ENCODE measurements around the gene HTD2. TPM values are rescaled to one million over a fixed set of nuclear protein-coding genes. Genes with fewer than 3 reads are reported as not detected.

Gene HTD2
- 13.5 TPM for total RNA-seq (2021; ENCODE audit: unreplicated experiment)
- polyA plus RNA-seq (2012) = 4.9 and 6.0 TPM in 2 replicates
- Bru-seq, nascent RNA = percentile 86 among the genes with signal in this experiment
- BruChase-seq, experiment 1, labeled RNA remaining after a 6-hour chase = percentile 67 among the genes with signal in this experiment
- percentile 65 among the genes with signal in this experiment for BruChase-seq, experiment 2, labeled RNA remaining after a 2-hour chase
- long read RNA-seq, transcript HTD2-206 (5 exons, 1,378 nt) = major isoform, 7 of 13 reads
- long read RNA-seq, transcript HTD2-201 (5 exons, 1,508 nt) = minor isoform, 6 of 13 reads
- long read RNA-seq, partial matches to known transcripts = 0 of 13 reads
- long read RNA-seq, other reads (novel, unspliced or antisense) = 0 of 13 reads

DNA sequence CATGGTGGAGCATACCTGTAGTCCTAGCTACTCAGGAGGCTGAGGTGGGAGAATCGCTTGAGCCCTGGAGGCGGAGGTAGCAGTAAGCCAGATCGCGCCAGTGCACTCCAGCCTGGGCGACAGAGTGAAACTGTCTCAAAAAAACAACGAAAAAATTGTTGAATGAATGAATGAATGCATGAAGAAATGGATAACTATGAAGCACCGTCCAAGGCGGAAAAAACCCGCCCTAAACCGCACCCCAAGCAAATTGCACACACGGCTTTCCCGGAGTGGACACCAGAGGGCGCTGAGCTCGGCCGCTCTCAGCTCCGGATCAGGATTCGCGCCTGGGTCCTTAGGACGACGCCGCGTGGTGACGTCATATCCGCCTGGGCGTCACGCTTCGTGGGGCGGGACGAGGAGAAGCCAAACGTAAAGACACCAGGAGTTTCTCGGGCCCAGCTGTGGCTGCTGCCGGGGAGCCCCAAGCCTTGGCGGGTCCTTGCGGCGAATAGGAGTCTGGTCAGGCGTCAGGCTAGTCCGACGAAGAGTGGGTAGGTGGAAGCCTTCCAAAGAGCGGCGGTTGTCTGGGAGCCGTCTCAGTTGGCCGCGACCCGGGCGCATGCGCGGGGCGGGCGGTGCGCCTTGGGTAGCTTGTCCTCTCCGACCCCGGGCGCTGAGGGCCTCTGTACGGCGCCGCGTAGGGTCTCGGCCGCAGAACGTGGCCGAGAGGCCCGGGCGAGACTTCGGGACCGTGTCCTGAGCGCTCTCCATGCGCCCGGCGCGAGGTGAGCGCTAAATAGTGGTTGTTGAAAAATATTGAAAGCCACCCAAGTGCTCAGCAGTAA is at the start of gene HTD2, which contains the start of gene RPP14:
Gene HTD2, plus strand, starts transcription at position 639 of the 830 bp plus-strand sequence. CDS start 11,094 bp downstream, outside the sequence.
Gene RPP14, plus strand, starts transcription at position 364 of the 830 bp plus-strand sequence. CDS start 4,085 bp downstream, outside the sequence.
- Histone ChIP-seq H3K27me3 (ENCODE audit: insufficient read depth, low read length) (no peaks in the 10 kb centered on the region), H4K20me1 (ENCODE audit: insufficient read depth) (peaks cover 10% of the 10 kb centered on the region; the same call in 1 of the 2 replicates), H3K36me3 (ENCODE audit: control insufficient read depth in 1 of 2, insufficient read depth in 2 of 2, low read length in 2 of 2) (peaks cover 3 to 7% of the 10 kb centered on the region in 2 experiments; a peak in 3 of 4 replicates), H3K9ac (ENCODE audit: low read length) (peak within 1 kb of the TSS; percentile 86), H3K4me2 (ENCODE audit: low read length) (peak within 1 kb of the TSS; percentile 88), H3K4me3 (replicated peaks in 1 of 2; ENCODE audit: low read depth in 1 of 2, low read length in 2 of 2) (peak within 1 kb of the TSS; percentile 75 to 99), H3K4me1 (ENCODE audit: control insufficient read depth in 1 of 2, insufficient read depth in 2 of 2, low read length in 2 of 2) (peaks cover 0 to 17% of the 10 kb centered on the region in 2 experiments; a peak in 3 of 4 replicates), H2AFZ (ENCODE audit: low read depth, low read length, poor library complexity, severe bottlenecking) (peak within 1 kb of the TSS; percentile 74), H3K9me3 (ENCODE audit: control insufficient read depth in 1 of 2, insufficient read depth in 1 of 2, low read depth in 1 of 2, low read length in 2 of 2) (no peaks in the 10 kb centered on the region), H3K79me2 (ENCODE audit: insufficient read depth, low read length) (peaks cover 49% of the 10 kb centered on the region), H3K27ac (ENCODE audit: low read depth, low read length) (peak within 1 kb of the TSS; percentile 89), H3K9me2 (ENCODE audit: insufficient read depth) (no peaks in the 10 kb centered on the region)
- CTCF ChIA-PET = interaction anchor here (0.6 to 3.9 kb wide), 36 partner anchors 11 to 344 kb away, joined by 3 to 69 read pairs (median 4); partner anchors contain the start of genes ABHD6, FLNB and KCTD6
- POLR2A ChIA-PET = interaction anchor here (0.6 to 2.4 kb wide), 9 partner anchors 11 to 221 kb away, joined by 3 to 18 read pairs (median 4); no protein-coding TSS in a partner anchor
- TF ChIP-seq EZH2phosphoT487 (IDR thresholded peaks at IDR 0.05; ENCODE audit: borderline replicate concordance) = no peak
- TF ChIP-seq SP1 (IDR thresholded peaks at IDR 0.05; ENCODE audit: low read depth) = peak; percentile 97
- peak; percentile 49 for TF ChIP-seq RAD21 (IDR thresholded peaks at IDR 0.05; ENCODE audit: low read depth)
- TF ChIP-seq JUND (IDR thresholded peaks at IDR 0.05) = no peak; the same call in 1 of the 2 replicates
- no peak for TF ChIP-seq EZH2 (IDR thresholded peaks at IDR 0.05)
- TF ChIP-seq SRF (IDR thresholded peaks at IDR 0.05; ENCODE audit: low read depth) = peak; percentile 72; the same call in 1 of the 2 replicates
- TF ChIP-seq ATF3 (IDR thresholded peaks at IDR 0.05) = no peak
- TF ChIP-seq SIN3A (IDR thresholded peaks at IDR 0.05; ENCODE audit: low read depth) = no peak
- TF ChIP-seq, protein P1, sequence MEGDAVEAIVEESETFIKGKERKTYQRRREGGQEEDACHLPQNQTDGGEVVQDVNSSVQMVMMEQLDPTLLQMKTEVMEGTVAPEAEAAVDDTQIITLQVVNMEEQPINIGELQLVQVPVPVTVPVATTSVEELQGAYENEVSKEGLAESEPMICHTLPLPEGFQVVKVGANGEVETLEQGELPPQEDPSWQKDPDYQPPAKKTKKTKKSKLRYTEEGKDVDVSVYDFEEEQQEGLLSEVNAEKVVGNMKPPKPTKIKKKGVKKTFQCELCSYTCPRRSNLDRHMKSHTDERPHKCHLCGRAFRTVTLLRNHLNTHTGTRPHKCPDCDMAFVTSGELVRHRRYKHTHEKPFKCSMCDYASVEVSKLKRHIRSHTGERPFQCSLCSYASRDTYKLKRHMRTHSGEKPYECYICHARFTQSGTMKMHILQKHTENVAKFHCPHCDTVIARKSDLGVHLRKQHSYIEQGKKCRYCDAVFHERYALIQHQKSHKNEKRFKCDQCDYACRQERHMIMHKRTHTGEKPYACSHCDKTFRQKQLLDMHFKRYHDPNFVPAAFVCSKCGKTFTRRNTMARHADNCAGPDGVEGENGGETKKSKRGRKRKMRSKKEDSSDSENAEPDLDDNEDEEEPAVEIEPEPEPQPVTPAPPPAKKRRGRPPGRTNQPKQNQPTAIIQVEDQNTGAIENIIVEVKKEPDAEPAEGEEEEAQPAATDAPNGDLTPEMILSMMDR (IDR thresholded peaks at IDR 0.05 in 2 of 3, conservative IDR thresholded peaks at IDR 0.05 in 1 of 3; ENCODE audit: borderline replicate concordance in 1 of 3, insufficient read depth in 1 of 3, low read depth in 2 of 3, low read length in 2 of 3) = peak; percentile 84 to 98 (median 88)
- TF ChIP-seq POLR2AphosphoS5 (IDR thresholded peaks at IDR 0.05; ENCODE audit: low read depth, low read length) = peak; percentile 88
- TF ChIP-seq ZFX (IDR thresholded peaks at IDR 0.05) = peak; percentile 74
- no peak for TF ChIP-seq ZNF274 (IDR thresholded peaks at IDR 0.05; ENCODE audit: low read depth, low read length)
- TF ChIP-seq, protein P2, sequence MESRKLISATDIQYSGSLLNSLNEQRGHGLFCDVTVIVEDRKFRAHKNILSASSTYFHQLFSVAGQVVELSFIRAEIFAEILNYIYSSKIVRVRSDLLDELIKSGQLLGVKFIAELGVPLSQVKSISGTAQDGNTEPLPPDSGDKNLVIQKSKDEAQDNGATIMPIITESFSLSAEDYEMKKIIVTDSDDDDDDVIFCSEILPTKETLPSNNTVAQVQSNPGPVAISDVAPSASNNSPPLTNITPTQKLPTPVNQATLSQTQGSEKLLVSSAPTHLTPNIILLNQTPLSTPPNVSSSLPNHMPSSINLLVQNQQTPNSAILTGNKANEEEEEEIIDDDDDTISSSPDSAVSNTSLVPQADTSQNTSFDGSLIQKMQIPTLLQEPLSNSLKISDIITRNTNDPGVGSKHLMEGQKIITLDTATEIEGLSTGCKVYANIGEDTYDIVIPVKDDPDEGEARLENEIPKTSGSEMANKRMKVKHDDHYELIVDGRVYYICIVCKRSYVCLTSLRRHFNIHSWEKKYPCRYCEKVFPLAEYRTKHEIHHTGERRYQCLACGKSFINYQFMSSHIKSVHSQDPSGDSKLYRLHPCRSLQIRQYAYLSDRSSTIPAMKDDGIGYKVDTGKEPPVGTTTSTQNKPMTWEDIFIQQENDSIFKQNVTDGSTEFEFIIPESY (IDR thresholded peaks at IDR 0.05; ENCODE audit: extremely low read depth, insufficient replicate concordance, low read length) = no peak
- TF ChIP-seq, protein P3, sequence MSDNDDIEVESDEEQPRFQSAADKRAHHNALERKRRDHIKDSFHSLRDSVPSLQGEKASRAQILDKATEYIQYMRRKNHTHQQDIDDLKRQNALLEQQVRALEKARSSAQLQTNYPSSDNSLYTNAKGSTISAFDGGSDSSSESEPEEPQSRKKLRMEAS (IDR thresholded peaks at IDR 0.05) = peak; percentile 77; the same call in 1 of the 2 replicates
- peak; percentile 89; the same call in 1 of the 2 replicates for TF ChIP-seq CBX3 (IDR thresholded peaks at IDR 0.05; ENCODE audit: low read depth)
- no peak for TF ChIP-seq FOSL1 (IDR thresholded peaks at IDR 0.05; ENCODE audit: low read depth)
- peak; percentile 26 for TF ChIP-seq POLR2A (IDR thresholded peaks at IDR 0.05; ENCODE audit: borderline replicate concordance, extremely low read depth, insufficient read depth, insufficient read length)
- TF ChIP-seq ELF1 (IDR thresholded peaks at IDR 0.05; ENCODE audit: borderline replicate concordance, low read depth) = no peak
- TF ChIP-seq YY1 (IDR thresholded peaks at IDR 0.05; ENCODE audit: extremely low read depth, insufficient replicate concordance, low read depth, low read length) = peak; percentile 69
- intact Hi-C loops (cut with micrococcal nuclease) = loop anchor here (1.0 to 10.0 kb wide), 3 partner anchors 106 to 341 kb away; no protein-coding TSS in a partner anchor
- RAD21 ChIA-PET (ENCODE audit: low non-redundant PET in 1 of 2, low total read pairs in 2 of 2, uncharacterized antibody in 2 of 2, unreplicated experiment in 2 of 2) = interaction anchor here (0.7 to 2.8 kb wide), 4 partner anchors 89 to 129 kb away, joined by 3 to 7 read pairs (median 4); no protein-coding TSS in a partner anchor
- ATAC-seq (peak; percentile 87), DNase-seq (ENCODE audit: low read depth, low spot score) (peak; percentile 97)
- TSS peak; percentile 59 for BruUV-seq (replicated peaks)
